ENCODE data around the gene ZBTB42.

DNA sequence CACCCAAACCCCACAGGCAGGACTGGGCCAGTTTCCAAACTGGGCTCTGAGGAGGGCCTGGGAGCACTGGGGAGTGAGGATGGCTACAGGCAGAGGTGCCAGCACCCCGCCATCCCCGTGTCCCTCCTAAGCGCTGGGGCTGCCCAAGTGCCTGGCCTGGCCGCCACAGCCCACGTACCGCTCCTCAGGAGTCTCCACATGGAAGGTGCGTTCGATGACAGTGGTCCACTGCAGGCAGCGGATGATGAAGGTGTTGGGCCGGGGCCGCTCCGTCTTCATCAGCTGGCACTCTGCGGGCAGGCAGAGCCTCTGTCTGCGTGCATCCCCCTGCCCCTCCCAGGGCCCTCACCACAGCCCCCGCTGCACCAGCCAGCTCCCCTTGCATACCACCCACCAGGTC lies 24.4 kb upstream of the ZBTB42 start:
- TF ChIP-seq, protein P1, sequence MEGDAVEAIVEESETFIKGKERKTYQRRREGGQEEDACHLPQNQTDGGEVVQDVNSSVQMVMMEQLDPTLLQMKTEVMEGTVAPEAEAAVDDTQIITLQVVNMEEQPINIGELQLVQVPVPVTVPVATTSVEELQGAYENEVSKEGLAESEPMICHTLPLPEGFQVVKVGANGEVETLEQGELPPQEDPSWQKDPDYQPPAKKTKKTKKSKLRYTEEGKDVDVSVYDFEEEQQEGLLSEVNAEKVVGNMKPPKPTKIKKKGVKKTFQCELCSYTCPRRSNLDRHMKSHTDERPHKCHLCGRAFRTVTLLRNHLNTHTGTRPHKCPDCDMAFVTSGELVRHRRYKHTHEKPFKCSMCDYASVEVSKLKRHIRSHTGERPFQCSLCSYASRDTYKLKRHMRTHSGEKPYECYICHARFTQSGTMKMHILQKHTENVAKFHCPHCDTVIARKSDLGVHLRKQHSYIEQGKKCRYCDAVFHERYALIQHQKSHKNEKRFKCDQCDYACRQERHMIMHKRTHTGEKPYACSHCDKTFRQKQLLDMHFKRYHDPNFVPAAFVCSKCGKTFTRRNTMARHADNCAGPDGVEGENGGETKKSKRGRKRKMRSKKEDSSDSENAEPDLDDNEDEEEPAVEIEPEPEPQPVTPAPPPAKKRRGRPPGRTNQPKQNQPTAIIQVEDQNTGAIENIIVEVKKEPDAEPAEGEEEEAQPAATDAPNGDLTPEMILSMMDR (conservative IDR thresholded peaks at IDR 0.05) = no peak
- TF ChIP-seq EZH2 (IDR thresholded peaks at IDR 0.05; ENCODE audit: low read depth) = no peak

Measured in PC-9 (cell line).